Measurements from ENCODE around the gene SPATA20. TPM values are rescaled to one million over a fixed set of nuclear protein-coding genes. Genes with fewer than 3 reads are reported as not detected.

The SPATA20 gene
- polyA plus RNA-seq, 2 of the 4 experiments (the other 2 are of a cell fraction): 34.4 to 110 TPM

DNA sequence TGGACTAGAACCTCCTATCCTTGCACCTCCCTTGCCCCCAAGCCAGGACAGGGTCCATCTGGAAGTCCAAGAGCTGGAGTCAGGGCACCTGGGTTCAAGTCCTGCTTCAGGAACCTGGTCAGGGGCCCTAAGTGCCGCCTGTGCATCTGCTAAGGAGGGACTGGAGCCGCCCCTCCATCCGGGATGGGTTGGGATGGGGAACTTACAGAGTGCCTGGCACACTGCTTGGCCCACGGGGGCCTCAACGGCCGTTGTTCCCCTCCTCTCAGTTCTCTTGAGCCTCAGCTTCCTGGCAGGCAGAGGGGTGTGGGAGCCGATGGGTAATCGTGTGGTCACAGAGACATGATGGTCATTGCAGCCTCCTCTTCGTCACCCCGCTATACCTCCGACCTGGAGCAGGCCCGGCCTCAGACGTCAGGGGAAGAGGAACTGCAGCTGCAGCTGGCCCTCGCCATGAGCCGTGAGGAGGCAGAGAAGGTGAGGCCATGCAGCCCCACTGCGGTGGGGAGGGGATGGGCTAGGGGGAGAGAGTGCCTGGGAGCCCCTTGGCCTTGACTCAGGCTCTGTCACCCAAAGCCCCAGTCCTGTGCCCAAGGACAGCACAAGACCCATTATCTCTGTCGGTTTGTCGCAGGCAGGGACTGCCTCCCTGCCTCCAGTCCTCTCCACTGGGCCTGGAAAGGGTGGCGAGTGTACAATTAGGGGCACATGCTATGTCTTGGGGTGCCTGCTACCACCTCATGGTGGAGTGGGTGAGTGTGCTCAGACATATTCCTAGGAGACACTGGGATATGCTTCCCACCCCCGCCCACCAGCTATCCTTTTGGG is 9.0 kb upstream of the SPATA20 start:
- WGBS (ENCODE audit: missing lambda C conversion rate): 91% methylated on average over 19 of the region's 20 CpGs
- CTCF ChIA-PET: interaction anchor here (0.6 to 23.7 kb wide), 12 partner anchors 9 to 314 kb away, joined by 3 to 753 read pairs (median 4); partner anchors contain the start of genes ANKRD40 and SPATA20
- no peak for FAIRE-seq

DNA sequence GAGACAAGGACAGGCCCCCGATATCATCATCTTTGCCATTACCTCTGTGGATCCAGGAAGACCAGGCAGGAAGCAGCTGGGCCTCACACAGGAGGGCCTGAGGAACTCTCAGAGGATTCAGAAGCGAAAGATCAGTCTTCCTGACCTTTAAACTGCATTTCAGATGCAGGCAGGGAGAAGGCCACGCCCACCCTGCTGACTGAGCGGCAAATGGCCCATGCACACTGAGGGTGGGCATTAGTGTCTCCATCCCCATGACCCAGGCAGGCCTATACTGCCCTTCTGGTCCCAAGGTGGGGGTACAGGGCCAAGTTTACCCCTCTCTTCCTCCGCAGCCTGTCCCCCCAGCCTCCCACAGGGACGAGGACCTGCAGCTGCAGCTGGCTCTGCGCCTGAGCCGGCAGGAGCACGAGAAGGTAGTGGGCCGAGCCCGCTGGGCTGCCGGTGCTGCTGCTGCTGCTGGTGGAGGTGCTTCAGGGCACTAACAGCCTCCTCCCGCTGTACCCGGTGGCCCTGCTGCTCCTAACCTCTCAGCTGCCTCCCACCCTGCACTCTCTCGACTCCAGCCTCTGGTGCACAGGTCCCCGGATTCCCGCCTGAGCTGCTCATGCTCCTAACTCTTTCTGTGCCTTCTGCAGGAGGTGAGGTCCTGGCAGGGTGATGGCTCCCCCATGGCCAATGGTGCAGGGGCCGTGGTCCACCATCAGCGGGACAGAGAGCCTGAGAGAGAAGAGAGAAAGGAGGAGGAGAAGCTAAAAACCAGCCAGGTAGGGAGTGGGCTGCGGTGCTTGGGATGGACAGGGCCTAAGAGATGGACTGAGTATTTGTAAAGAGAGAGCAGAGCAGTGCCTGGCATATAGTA is 8.2 kb upstream of the SPATA20 start:
- ATAC-seq: no peak
- 88% methylated on average over 19 of the region's 20 CpGs for WGBS (ENCODE audit: missing lambda C conversion rate)
- H3K4me2 ChIP-seq: no peak overlapping the region
- no peak overlapping the region for H3K4me3 ChIP-seq
- H3K9me3 ChIP-seq: no peaks in the 10 kb centered on the region
- FAIRE-seq: no peak
- H3K27ac ChIP-seq: peak overlapping the region in 1 of 2 experiments; percentile 5; a peak in 1 of 6 replicates
- peaks cover 49% of the 10 kb centered on the region for H3K4me1 ChIP-seq
- POLR2A ChIA-PET: interaction anchor here (0.6 kb wide), 1 partner anchor 181 kb away, joined by 3 read pairs; no protein-coding TSS in a partner anchor
- DNase-seq (ENCODE audit: low read depth in 1 of 2, low spot score in 1 of 2): no peak
- no peak for TF ChIP-seq RARB (CRISPR knock-in tag; IDR thresholded peaks at IDR 0.05)
- no peak for TF ChIP-seq ZFP36 (IDR thresholded peaks at IDR 0.05; ENCODE audit: borderline replicate concordance, partially characterized antibody)
- no peak for TF ChIP-seq HEYL (CRISPR knock-in tag; IDR thresholded peaks at IDR 0.05)
- TF ChIP-seq, protein P1, sequence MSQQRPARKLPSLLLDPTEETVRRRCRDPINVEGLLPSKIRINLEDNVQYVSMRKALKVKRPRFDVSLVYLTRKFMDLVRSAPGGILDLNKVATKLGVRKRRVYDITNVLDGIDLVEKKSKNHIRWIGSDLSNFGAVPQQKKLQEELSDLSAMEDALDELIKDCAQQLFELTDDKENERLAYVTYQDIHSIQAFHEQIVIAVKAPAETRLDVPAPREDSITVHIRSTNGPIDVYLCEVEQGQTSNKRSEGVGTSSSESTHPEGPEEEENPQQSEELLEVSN (IDR thresholded peaks at IDR 0.05; ENCODE audit: borderline replicate concordance, low read depth): no peak
- TF ChIP-seq RAD21 (conservative IDR thresholded peaks at IDR 0.05 in 1 of 2, IDR thresholded peaks at IDR 0.05 in 1 of 2): no peak
- TF ChIP-seq POLR2AphosphoS2 (conservative IDR thresholded peaks at IDR 0.05; ENCODE audit: low read length): no peak
- TF ChIP-seq, protein P2, sequence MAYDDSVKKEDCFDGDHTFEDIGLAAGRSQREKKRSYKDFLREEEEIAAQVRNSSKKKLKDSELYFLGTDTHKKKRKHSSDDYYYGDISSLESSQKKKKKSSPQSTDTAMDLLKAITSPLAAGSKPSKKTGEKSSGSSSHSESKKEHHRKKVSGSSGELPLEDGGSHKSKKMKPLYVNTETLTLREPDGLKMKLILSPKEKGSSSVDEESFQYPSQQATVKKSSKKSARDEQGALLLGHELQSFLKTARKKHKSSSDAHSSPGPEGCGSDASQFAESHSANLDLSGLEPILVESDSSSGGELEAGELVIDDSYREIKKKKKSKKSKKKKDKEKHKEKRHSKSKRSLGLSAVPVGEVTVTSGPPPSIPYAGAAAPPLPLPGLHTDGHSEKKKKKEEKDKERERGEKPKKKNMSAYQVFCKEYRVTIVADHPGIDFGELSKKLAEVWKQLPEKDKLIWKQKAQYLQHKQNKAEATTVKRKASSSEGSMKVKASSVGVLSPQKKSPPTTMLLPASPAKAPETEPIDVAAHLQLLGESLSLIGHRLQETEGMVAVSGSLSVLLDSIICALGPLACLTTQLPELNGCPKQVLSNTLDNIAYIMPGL (CRISPR knock-in tag; IDR thresholded peaks at IDR 0.05; ENCODE audit: borderline replicate concordance): no peak
- TF ChIP-seq PHF8 (IDR thresholded peaks at IDR 0.05; ENCODE audit: borderline replicate concordance, low read depth): no peak
- TF ChIP-seq FOSB (CRISPR knock-in tag; IDR thresholded peaks at IDR 0.05): no peak
- TF ChIP-seq ZC3H11A (IDR thresholded peaks at IDR 0.05): no peak
- TF ChIP-seq, protein P3, sequence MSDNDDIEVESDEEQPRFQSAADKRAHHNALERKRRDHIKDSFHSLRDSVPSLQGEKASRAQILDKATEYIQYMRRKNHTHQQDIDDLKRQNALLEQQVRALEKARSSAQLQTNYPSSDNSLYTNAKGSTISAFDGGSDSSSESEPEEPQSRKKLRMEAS (IDR thresholded peaks at IDR 0.05): no peak
- TF ChIP-seq TP53 (CRISPR knock-in tag; IDR thresholded peaks at IDR 0.05): no peak
- TF ChIP-seq RCOR1 (IDR thresholded peaks at IDR 0.05; ENCODE audit: low read depth, low read length): no peak
- CTCF ChIA-PET: interaction anchor here (0.6 to 23.7 kb wide), 8 partner anchors 13 to 313 kb away, joined by 3 to 753 read pairs (median 4); partner anchors contain the start of gene ANKRD40

More for the DNA sequence above, 9.0 kb upstream of the SPATA20 start:
- H3K27ac ChIP-seq: no peak overlapping the region
- POLR2A ChIA-PET: interaction anchor here (0.6 kb wide), 1 partner anchor 182 kb away, joined by 3 read pairs; no protein-coding TSS in a partner anchor
- H3K9me3 ChIP-seq: no peaks in the 10 kb centered on the region
- H3K4me3 ChIP-seq: no peak overlapping the region
- no peak for DNase-seq (ENCODE audit: low read depth in 1 of 2, low spot score in 1 of 2)
- ATAC-seq: no peak
- H3K4me1 ChIP-seq: peaks cover 49% of the 10 kb centered on the region
- TF ChIP-seq TFCP2L1 (CRISPR knock-in tag; IDR thresholded peaks at IDR 0.05) (no peak), POLR2A (IDR thresholded peaks at IDR 0.05; ENCODE audit: low read length) (no peak), FOSB (CRISPR knock-in tag; IDR thresholded peaks at IDR 0.05) (no peak), ZNF302 (CRISPR knock-in tag; IDR thresholded peaks at IDR 0.05) (no peak), HEYL (CRISPR knock-in tag; IDR thresholded peaks at IDR 0.05) (no peak), EHMT2 (IDR thresholded peaks at IDR 0.05; ENCODE audit: low read depth) (no peak), ESRRA (IDR thresholded peaks at IDR 0.05; ENCODE audit: borderline replicate concordance, low read length) (no peak), MAZ (IDR thresholded peaks at IDR 0.05; ENCODE audit: borderline replicate concordance, low read depth, low read length) (no peak), FOXS1 (CRISPR knock-in tag; IDR thresholded peaks at IDR 0.05) (no peak), HDAC2 (IDR thresholded peaks at IDR 0.05) (no peak), NFE2L2 (conservative IDR thresholded peaks at IDR 0.05; ENCODE audit: low read length) (no peak), CEBPB (IDR thresholded peaks at IDR 0.05) (no peak), EP300 (IDR thresholded peaks at IDR 0.05) (no peak), HOXB13 (CRISPR knock-in tag; IDR thresholded peaks at IDR 0.05; ENCODE audit: low read depth) (no peak)
- TF ChIP-seq, protein P4, sequence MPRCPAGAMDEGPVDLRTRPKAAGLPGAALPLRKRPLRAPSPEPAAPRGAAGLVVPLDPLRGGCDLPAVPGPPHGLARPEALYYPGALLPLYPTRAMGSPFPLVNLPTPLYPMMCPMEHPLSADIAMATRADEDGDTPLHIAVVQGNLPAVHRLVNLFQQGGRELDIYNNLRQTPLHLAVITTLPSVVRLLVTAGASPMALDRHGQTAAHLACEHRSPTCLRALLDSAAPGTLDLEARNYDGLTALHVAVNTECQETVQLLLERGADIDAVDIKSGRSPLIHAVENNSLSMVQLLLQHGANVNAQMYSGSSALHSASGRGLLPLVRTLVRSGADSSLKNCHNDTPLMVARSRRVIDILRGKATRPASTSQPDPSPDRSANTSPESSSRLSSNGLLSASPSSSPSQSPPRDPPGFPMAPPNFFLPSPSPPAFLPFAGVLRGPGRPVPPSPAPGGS (IDR thresholded peaks at IDR 0.05): no peak
- TF ChIP-seq, protein P5, sequence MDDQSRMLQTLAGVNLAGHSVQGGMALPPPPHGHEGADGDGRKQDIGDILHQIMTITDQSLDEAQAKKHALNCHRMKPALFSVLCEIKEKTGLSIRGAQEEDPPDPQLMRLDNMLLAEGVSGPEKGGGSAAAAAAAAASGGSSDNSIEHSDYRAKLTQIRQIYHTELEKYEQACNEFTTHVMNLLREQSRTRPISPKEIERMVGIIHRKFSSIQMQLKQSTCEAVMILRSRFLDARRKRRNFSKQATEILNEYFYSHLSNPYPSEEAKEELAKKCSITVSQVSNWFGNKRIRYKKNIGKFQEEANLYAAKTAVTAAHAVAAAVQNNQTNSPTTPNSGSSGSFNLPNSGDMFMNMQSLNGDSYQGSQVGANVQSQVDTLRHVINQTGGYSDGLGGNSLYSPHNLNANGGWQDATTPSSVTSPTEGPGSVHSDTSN (IDR thresholded peaks at IDR 0.05): no peak
- H3K4me2 ChIP-seq: no peak overlapping the region

All from A549 (cell line).